ENCODE measurements around the gene NRXN3. TPM values are rescaled to one million over a fixed set of nuclear protein-coding genes. Genes with fewer than 3 reads are reported as not detected.

The NRXN3 gene
- total RNA-seq, 1 experiment from 2014 or later, result not detected

DNA sequence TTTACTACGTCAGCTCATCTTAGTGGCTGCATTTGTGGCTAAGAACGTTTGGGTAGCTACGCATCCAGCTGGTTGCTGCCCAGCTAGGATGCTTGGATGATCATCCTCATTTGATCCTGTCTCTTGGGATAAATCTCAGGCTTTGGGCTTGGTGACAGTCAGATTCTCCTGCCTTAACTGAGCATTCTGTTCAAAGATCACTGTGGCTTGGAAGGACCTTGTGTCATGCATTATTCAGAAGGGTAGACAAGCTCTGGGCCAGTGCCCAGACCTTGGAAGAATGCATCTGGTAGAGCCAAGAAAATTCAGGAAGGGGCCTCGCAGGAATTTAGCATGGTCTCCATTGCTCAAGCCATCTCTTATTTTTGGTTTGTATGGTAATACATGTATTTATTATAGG, 188.4 kb downstream of the NRXN3 start:
- no peak overlapping the region for H3K4me3 ChIP-seq (replicated peaks in 1 of 2; ENCODE audit: low read depth in 1 of 2, low read length in 2 of 2)
- ChIA-PET POLR2A (no interaction called here), RAD21 (ENCODE audit: low non-redundant PET in 1 of 2, low total read pairs in 2 of 2, uncharacterized antibody in 2 of 2, unreplicated experiment in 2 of 2) (no interaction called here), CTCF (no interaction called here)
- BruUV-seq (replicated peaks), result no TSS peak
- H4K20me1 ChIP-seq (ENCODE audit: insufficient read depth), result no peaks in the 10 kb centered on the region
- H3K27ac ChIP-seq (ENCODE audit: low read depth, low read length), result no peak overlapping the region
- ATAC-seq (no peak), DNase-seq (ENCODE audit: low read depth, low spot score) (no peak)
- no peaks in the 10 kb centered on the region for H3K9me3 ChIP-seq (ENCODE audit: control insufficient read depth in 1 of 2, insufficient read depth in 1 of 2, low read depth in 1 of 2, low read length in 2 of 2)
- H3K36me3 ChIP-seq (ENCODE audit: control insufficient read depth in 1 of 2, insufficient read depth in 2 of 2, low read length in 2 of 2), result no peaks in the 10 kb centered on the region
- H3K79me2 ChIP-seq (ENCODE audit: insufficient read depth, low read length), result no peaks in the 10 kb centered on the region
- H3K4me1 ChIP-seq (ENCODE audit: control insufficient read depth in 1 of 2, insufficient read depth in 2 of 2, low read length in 2 of 2), result no peaks in the 10 kb centered on the region
- H3K27me3 ChIP-seq (ENCODE audit: insufficient read depth, low read length), result 0 out of 2 replicates have a peak, but pooled peaks cover 5% of the 10 kb centered on the region
- no peak overlapping the region for H3K9ac ChIP-seq (ENCODE audit: low read length)
- H3K9me2 ChIP-seq (ENCODE audit: insufficient read depth), result no peaks in the 10 kb centered on the region
- no peak overlapping the region for H3K4me2 ChIP-seq (ENCODE audit: low read length)
- intact Hi-C loops (cut with micrococcal nuclease), result no loop called here
- no peak for TF ChIP-seq EGR1 (IDR thresholded peaks at IDR 0.05; ENCODE audit: low read depth)
- no peak for TF ChIP-seq FOSL1 (IDR thresholded peaks at IDR 0.05; ENCODE audit: low read depth)
- TF ChIP-seq EZH2phosphoT487 (IDR thresholded peaks at IDR 0.05; ENCODE audit: borderline replicate concordance), result no peak
- no peak for TF ChIP-seq CEBPB (IDR thresholded peaks at IDR 0.05; ENCODE audit: low read depth)
- no peak for TF ChIP-seq EZH2 (IDR thresholded peaks at IDR 0.05)
- no peak for TF ChIP-seq SP1 (IDR thresholded peaks at IDR 0.05; ENCODE audit: low read depth)
- TF ChIP-seq ELF1 (IDR thresholded peaks at IDR 0.05; ENCODE audit: borderline replicate concordance, low read depth), result no peak
- TF ChIP-seq SRF (IDR thresholded peaks at IDR 0.05; ENCODE audit: low read depth), result no peak
- TF ChIP-seq, protein P1, sequence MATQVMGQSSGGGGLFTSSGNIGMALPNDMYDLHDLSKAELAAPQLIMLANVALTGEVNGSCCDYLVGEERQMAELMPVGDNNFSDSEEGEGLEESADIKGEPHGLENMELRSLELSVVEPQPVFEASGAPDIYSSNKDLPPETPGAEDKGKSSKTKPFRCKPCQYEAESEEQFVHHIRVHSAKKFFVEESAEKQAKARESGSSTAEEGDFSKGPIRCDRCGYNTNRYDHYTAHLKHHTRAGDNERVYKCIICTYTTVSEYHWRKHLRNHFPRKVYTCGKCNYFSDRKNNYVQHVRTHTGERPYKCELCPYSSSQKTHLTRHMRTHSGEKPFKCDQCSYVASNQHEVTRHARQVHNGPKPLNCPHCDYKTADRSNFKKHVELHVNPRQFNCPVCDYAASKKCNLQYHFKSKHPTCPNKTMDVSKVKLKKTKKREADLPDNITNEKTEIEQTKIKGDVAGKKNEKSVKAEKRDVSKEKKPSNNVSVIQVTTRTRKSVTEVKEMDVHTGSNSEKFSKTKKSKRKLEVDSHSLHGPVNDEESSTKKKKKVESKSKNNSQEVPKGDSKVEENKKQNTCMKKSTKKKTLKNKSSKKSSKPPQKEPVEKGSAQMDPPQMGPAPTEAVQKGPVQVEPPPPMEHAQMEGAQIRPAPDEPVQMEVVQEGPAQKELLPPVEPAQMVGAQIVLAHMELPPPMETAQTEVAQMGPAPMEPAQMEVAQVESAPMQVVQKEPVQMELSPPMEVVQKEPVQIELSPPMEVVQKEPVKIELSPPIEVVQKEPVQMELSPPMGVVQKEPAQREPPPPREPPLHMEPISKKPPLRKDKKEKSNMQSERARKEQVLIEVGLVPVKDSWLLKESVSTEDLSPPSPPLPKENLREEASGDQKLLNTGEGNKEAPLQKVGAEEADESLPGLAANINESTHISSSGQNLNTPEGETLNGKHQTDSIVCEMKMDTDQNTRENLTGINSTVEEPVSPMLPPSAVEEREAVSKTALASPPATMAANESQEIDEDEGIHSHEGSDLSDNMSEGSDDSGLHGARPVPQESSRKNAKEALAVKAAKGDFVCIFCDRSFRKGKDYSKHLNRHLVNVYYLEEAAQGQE (IDR thresholded peaks at IDR 0.05; ENCODE audit: low read depth), result no peak
- TF ChIP-seq, protein P2, sequence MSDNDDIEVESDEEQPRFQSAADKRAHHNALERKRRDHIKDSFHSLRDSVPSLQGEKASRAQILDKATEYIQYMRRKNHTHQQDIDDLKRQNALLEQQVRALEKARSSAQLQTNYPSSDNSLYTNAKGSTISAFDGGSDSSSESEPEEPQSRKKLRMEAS (IDR thresholded peaks at IDR 0.05), result no peak
- TF ChIP-seq CBX3 (IDR thresholded peaks at IDR 0.05; ENCODE audit: low read depth), result no peak
- TF ChIP-seq ZBTB33 (IDR thresholded peaks at IDR 0.05; ENCODE audit: extremely low read depth, insufficient replicate concordance, low read length), result no peak
- TF ChIP-seq, protein P3, sequence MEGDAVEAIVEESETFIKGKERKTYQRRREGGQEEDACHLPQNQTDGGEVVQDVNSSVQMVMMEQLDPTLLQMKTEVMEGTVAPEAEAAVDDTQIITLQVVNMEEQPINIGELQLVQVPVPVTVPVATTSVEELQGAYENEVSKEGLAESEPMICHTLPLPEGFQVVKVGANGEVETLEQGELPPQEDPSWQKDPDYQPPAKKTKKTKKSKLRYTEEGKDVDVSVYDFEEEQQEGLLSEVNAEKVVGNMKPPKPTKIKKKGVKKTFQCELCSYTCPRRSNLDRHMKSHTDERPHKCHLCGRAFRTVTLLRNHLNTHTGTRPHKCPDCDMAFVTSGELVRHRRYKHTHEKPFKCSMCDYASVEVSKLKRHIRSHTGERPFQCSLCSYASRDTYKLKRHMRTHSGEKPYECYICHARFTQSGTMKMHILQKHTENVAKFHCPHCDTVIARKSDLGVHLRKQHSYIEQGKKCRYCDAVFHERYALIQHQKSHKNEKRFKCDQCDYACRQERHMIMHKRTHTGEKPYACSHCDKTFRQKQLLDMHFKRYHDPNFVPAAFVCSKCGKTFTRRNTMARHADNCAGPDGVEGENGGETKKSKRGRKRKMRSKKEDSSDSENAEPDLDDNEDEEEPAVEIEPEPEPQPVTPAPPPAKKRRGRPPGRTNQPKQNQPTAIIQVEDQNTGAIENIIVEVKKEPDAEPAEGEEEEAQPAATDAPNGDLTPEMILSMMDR (IDR thresholded peaks at IDR 0.05 in 2 of 3, conservative IDR thresholded peaks at IDR 0.05 in 1 of 3; ENCODE audit: borderline replicate concordance in 1 of 3, insufficient read depth in 1 of 3, low read depth in 2 of 3, low read length in 2 of 3), result no peak
- no peak for TF ChIP-seq RAD21 (IDR thresholded peaks at IDR 0.05; ENCODE audit: low read depth)
- TF ChIP-seq YY1 (IDR thresholded peaks at IDR 0.05; ENCODE audit: extremely low read depth, insufficient replicate concordance, low read depth, low read length), result no peak
- no peak for TF ChIP-seq ZNF274 (IDR thresholded peaks at IDR 0.05; ENCODE audit: low read depth, low read length)
- no peak for TF ChIP-seq ATF3 (IDR thresholded peaks at IDR 0.05)
- H2AFZ ChIP-seq (ENCODE audit: low read depth, low read length, poor library complexity, severe bottlenecking), result no peak overlapping the region

Measured in HCT116 (cell line).